Measurements from ENCODE around the gene MEGF11.

The MEGF11 gene

DNA sequence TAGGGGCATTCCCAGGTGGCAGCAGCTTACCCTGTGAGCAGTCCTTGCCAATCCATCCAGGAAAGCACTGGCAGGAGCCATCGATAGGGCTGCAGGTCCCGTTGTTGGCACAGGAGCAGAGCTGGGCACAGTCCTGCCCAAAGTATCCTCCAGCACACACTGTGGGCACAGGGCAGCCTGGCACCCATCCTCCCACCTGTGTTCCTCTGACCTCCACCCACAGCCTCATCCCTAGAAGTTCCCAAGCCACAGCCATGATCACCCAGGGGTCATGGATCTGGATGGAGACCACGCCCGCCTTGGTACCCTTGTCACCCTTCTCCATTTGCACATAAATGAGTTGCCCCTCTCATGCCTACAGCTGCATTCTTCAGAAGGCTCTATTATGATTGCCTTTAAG, 335.6 kb downstream of the MEGF11 start:
- no peak for DNase-seq (ENCODE audit: low spot score)

DNA sequence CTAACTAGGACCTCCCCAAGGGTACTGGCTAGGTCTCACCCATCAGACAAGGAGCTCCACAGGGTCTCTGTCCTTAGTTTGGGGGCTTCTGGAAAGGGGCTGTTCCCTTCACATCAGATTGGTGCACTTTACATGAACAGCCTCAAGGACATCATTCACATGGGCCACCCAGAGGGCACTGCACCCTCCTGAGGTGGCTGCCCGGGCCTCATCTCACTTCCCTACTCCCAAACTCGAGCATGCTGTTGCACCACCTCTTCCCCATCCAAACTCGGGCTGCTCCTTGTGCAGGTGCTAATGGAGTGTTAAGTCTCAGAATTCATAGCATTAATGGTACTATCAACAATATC, 336.2 kb downstream of the MEGF11 start:
- DNase-seq (ENCODE audit: low spot score): no peak

DNA sequence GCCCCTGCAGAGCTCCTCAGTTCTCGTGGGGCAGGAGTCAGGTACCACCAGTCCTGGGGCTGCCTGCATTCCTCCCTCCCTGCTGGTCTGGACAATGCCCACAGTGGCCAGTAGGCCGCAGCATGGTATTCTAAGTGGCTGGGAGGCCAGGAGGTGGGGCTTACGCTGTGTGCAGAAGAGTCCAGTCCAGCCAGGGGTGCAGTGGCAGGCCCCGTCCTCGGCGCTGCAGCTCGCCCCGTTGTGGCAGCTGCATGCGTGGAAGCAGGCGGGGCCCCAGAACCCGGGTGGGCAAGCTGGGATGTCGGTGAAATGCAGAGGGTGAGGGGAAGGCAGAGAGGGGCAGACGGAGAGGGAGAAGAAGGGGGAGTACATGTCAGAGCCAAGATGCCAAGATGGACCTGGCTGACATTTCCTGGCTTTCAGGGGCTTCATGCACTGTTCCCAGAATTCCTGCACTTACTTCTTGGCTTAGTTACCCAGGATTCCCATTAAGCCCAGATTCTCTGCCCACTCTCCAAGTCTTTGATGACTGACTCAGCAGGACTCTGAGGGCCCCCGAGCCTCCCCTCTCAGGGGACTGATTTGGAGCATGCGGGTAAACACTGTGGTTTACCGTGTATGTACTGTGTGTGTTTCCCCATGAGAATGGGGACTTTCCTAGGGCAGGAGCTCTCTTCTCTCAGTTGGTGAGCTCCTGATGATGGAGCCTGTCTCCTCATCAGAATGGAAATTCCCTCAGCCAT, 336.7 kb downstream of the MEGF11 start:
- peak; percentile 65 for DNase-seq (ENCODE audit: low spot score)

DNA sequence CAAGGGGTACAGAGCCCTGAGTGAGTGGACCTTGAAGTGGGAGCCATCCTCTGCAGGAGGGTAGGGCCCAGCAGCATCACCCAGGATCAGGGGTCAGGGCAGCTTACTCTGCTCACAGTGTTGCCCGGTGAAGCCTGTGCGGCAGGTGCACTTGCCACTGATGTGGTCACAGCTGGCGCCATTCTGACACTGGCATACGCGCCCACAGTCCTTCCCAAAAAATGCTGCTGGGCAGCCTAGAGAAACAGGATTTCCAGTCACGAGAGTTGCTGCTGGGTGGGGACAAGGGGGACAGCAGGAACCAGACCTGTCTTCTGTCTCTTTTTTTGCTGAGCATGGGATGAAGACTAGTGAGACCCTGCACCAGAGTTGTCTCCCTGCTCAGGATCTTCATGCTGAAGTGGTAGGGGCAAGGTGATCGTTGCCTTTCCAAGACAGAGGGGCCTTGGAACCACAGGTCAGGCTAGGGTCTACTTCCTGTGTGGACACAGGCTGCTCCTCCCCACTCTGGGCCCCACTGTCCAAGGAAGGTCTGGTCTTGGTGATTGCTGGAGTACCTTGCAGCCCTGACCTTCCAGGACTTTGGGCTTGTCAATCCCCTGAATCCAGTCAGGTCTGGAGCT, 337.4 kb downstream of the MEGF11 start:
- DNase-seq (ENCODE audit: low spot score): no peak

DNA sequence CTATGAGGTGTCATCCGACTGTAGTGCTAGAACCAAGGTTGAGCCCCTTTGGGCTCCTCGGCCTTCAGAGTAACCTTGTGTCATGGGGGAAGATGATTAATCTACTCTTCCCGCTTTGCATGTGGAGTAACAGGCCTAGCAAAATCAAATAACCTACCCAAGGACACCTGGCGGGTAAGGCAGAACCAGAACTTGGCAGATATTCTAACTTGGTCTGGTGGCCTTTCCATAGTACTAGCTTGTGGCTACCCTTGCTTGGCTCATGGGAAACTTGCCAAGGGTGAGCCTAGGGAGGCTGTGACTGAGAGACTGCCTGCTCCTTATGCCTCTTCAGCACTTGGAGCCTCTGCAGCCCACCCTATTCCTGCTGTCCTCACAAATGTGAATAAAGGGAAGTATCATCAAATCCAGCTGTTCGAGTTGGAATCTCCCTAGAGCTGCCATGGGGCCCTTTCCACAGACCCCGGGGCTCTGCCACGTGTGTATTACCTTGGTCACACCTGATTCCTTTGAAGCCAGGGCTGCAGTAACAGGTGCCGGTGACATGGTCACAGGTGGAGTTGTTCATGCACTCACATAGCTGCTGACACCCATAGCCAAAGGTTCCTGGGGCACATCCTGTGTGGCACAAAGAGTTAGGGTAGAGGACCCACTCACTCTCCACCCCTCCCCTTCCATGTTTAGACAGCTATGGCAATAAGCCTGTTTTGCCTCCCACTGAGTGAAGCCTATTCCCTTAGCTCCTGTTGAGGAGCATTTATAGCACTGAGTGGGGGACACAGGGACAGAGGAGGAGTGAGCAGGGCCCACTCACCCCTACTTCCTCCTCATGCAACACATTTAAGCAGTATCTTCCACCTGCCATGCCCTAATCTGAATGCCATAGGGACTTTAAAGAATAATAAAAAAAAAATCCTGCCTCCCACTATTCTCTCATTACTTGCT, 338.3 kb downstream of the MEGF11 start:
- DNase-seq (ENCODE audit: low spot score): no peak

DNA sequence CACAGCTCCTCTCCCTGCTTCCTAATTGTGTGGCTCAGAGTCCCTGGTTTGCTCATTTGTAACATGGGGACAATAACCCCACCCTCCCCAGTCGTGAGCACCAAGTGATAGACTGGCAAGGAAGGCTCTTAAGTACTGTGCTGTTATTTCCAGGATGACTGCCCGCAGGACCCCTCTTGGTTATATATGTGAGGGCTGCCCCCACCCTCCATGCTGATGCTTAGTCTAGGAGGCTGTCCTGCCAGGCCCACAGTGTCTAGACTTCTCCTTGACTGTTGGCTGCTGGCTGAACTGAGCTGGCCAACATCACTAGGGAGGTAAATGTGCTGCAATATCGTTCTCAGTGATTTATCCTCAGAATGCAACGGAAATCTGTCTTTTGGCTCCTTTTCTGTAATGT, 339.2 kb downstream of the MEGF11 start:
- no peak for DNase-seq (ENCODE audit: low spot score)

DNA sequence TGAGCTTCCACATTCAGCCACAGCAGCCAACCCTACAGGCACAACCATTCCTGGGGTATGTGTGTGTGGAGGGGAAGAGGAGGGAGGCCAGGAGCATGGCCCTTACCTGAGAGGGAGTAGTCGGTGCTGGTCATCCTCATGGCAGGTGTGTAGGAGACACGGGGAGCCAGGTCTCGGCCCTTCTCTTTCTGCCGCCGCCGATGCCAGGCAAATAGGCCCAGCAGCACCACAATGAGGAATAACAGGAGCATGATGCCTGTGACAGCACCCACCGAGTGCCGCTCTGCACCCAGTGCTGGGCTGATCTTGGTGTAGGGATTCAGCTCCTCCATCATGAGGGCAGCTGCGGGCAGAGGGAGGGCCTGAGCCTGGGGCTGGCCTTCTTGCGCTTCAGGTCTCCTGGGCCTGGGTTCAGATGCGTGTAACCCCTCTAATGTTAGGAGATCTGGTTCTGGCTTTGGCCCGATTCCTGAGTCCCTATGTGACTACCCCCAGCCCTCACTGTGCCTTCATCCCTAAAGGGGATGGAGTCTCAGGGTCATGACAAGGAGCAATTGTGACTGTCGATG, 339.8 kb downstream of the MEGF11 start:
- DNase-seq (ENCODE audit: low spot score): no peak

DNA sequence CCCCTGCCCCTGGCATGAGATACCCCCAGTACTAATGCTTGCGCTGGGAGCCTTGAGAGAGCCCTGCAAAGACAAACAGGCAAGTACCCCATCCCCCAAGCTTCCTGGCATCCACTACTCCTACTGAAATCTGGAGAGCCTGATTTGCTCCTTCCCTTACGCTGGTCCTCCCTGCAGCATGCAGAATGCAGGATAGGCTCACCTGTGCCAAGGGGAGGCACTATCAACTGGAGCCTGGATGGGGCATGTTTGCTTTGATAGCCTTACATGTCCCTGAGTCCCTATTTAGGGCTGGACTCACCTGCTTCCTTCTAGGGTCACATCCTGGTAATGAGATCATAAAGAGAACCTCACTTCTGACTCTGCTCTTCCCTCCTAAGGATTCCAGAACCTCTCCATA, 341.3 kb downstream of the MEGF11 start:
- no peak for DNase-seq (ENCODE audit: low spot score)

DNA sequence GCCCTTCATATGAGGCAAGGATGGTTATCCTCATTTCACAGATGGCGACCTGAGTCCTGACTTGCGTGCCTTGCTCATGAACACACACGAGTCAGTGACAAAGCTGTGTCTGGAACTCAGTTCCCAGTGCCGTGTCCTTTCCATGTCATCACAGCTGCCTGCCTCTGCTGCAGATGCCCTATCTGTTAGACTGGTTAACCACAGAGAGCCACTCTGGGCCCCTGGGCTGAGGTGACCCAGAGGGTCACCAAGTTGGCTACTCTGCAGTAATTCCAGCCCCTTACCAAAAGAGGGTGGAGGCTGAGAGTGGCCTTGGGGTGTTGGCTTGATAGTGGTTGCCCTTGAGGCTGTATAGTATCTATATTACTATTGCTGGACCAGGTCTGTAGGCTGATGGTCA, 343.2 kb downstream of the MEGF11 start:
- no peak for DNase-seq (ENCODE audit: low spot score)

DNA sequence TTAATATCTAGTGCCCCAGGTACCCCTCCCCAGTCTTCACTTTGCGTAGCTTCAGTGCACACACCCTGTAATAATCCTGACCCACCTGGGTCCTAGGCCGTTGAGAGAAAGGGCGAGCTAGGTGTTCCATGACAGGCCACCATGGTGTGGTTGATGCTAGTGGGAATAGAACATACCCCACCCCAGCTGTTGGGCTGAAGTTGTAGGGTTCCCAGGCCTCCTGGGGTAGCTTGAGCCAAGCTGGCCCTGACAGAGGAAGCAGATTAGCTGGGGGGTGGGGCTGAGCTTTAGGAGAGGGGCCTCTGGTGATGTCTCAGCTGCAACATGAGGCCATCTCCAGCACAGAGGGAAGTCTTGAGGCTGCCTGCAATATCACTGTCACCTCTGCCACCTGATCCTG, 343.7 kb downstream of the MEGF11 start:
- no peak for DNase-seq (ENCODE audit: low spot score)

DNA sequence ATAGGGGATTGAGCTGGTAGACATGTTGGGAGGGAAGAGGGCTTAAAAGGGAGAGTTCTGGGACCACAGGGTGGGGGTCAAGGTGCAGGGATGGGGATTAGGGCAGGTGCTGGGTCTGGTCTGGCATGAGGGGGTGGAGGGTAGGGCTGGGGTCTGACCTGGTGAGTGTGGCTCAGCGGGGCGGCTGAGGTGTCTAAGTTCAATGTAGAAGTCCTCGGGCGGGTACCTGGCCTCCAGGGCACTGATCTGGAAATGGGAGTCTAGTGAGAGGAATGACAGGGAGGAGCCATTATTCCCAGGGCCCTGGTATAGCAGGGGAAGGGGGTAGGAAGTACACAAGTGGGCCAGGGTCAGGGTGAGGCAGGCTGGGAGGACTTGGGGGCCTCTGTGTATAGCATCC, 344.7 kb downstream of the MEGF11 start:
- no peak for DNase-seq (ENCODE audit: low spot score)

DNA sequence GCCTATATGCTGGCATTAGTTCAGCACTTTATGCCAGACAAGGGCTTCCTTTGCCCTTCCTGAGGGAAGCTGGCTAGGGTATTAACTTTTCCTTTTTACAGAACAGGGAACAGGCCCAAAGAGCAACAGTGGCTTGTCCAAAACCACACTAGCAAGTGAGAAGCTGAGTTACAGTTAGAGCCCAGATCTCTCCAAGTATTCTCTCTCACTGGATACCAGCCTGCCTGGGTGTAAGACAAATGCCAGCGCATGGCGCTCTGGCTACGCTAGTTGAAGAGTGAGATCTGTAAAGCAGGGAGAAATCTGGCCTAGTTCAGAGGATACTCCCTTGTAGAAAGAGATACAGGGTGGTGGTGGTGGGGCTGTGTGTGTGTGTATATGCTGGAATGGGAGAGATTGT, 345.9 kb downstream of the MEGF11 start:
- no peak for DNase-seq (ENCODE audit: low spot score)

DNA sequence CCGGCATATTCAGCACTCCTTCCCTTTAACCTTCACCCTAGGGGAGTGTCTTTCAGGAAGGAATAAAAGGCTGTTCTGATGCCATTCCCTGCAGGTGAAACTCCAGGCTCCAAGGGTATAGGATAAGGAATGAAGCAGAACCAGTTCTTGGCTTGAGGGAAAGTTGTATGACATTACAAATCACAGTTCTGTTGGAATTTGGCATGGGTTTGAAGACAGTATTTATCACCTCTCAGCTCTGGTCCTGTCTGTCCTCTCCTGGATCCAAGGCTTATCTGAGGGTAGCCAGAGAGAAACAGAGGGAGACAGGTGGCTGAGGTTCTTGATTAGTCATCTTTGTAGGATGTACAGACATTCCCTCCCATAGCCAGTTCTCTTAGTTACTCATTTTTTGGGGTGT, 347.2 kb downstream of the MEGF11 start:
- DNase-seq (ENCODE audit: low spot score): no peak

DNA sequence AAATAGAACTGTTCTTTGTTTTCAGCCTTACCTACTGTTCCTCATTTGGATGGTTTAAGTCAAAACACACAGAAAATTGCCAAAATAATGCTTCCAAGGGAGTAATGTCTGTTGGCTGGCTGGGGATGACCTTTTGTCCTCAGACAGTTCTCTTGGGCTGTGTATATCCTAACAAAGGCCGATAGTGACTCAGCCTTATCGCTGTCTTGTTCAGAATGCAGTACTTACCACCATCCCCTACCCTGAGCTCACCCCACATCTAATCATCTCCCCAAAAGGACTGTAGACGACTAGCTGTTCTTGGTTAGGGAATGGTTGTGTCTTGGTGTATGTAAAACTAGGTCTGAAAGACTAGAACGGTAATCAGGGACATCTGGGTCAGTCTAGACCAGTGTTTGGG, 349.2 kb downstream of the MEGF11 start:
- DNase-seq (ENCODE audit: low spot score): no peak

DNA sequence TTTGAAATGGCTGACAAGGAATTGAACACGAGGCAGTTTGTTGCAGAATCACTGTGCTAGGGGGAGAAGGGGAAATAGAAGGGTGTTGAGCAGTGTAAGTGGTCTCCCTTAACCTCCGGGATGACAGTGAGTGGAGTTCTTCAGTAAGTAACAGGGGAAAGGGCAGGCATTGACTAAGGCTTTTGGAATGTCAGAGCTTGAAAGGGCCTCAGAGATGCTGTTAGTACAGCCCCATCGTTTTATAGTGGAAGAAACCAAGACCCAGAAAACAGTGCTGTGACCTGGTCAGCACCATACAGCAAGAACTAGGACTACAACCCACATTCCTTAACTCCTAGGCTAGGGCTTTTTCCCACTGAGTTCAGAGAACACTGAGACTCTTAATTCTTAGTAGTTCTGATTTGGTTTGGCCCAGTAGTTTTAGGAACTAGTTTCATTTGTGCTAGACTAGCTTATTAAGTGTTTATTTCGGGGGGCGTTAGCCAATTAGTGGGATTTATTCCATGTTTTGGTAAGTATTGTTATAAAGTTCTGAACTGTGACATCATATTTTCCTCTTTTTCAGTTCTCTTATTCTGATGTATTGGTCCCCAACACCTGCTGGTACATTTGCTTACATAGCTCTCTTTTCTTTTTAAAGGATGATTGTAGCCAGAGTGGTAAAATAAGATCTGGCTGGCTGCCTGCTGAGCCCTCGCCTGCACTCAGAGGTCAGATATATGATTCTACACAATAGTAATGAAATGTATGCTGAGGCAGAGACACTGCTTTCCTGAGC, 350.1 kb downstream of the MEGF11 start:
- DNase-seq (ENCODE audit: low spot score): no peak

DNA sequence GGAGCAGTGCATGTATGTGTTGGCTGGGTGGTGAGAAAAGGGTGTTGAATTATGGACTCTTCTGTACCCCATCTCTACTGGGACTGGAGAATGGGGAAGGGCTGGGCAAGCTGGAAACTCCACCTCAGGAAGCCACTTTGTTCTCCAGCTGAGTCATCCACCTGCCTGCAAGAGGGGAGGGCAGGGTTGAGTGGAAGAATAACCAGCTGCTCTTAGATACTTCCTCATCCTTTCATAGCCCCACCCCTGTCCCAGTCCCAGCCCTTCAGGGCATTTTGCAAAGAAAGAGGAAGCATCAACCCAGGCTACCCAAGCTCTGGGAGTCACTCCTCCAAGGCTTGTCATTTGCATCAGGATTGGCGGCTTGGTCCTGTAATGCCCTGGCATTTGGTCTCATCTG, 351.2 kb downstream of the MEGF11 start:
- DNase-seq (ENCODE audit: low spot score): no peak

DNA sequence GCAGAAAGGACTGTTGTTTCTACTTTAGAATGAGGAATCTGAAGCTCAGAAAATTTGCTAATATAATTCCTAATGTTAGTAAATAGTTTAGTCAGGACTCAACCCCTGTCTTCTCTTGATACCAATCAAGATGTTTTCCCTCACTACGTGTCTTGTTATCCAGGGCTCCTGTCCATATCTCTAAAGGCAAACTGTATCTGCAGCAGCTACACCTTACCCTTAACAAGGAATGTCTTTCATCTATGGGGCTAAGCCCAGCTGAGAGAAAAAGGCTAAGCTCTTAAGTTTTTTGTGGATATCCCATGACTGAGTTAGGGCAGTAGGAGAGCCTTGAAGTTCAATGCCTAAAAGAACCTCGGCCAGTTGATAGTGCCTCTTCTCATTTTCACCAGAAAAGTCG, 351.7 kb downstream of the MEGF11 start:
- no peak for DNase-seq (ENCODE audit: low spot score)

DNA sequence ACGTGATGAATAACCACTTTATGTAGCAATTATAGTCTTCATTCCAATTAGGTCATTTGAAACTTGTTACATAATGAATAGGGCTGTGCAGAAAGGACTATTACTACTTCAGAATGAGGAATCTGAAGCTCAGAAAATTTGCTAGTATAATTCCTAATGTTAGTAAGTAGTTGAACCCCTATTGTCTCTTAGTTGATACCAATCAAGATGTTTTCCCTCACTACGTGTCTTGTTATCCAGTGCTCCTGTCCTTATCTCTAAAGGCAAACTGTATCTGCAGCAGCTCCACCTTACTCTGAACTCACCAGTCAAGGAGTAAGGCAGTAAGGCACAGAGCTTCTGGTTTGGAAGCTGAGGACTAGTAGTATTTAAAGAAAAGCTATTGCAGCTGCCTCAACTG, 352.2 kb downstream of the MEGF11 start:
- DNase-seq (ENCODE audit: low spot score): no peak

DNA sequence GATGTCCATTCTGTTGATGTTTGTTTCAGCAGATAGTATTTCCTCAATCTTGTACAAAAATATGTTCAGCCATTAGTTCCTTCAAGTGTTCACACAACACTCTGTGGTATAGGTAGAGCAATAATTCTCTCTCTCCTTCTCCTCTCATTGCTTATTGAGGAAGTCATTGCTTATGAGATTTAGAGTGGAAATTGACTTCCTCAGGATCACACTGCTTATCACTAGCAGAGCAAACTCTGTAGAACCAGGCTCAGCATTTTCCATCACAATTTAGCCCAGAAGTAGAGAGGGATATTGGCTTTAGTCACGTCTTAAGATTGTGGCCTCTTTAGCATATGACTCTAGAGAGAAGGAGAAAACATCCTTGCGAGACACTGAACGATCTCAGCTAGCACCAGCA, 353.1 kb downstream of the MEGF11 start:
- no peak for DNase-seq (ENCODE audit: low spot score)

DNA sequence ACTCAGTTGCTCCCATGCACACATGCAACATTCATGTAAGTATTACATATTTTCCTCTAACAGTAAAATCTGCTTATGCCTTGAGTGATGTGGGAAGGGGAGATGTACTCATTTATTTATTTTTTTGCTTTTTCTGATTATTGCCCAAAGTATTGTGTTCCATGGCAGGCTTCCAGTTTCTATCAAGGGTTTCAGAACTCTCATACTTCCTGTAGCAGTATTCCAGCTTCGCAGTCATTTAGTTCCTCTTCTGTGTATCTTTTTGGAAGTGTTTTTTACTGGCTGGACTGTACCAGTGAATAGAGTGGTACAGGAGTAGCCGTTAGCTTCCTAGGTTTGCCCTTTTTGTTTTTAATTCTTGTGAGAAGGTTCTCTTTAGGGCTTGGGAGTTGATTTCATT, 357.3 kb downstream of the MEGF11 start:
- DNase-seq (ENCODE audit: low spot score): no peak

DNA sequence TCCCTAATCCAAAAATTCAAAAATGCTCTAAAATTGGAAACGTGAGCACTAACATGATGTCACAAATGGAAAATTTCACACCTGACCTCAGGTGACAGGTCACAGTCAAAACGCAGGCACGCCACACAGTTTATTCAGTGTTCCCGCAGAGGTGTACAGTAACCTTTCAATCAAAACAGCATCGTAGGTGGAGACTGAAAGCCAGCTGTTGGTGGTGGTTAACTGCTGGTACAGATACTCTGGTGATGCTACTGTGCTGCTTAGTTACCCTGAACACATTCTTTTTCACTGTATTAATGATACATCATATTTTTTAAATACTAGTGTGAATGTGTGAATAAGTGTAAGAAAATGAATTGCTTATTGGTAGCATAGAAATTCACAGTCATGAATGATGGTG, 360.5 kb downstream of the MEGF11 start:
- DNase-seq (ENCODE audit: low spot score): no peak

DNA sequence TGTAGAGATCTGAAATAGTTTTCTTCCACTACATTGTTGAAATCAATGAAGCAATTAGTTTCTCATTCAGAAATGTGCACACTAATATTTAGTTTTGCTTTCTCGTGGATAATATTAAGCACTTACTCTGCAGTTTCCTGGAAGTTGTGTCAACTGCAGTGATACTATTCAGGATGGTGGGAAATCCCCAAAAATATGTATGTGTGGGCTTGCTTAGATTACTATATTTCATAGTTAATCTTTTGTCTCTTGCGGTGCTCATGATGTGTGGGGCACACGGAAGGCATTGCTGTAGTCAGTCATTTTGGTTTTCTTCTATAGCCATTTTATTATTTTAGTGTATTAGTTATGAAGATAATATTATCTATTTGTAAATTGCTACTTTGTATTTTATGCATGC, 364.6 kb downstream of the MEGF11 start:
- DNase-seq (ENCODE audit: low spot score): no peak
